Heart left ventricle (tissue), 16 donors: ENCODE measurements around the gene SRPRB. TPM values are rescaled to one million over a fixed set of nuclear protein-coding genes. Genes with fewer than 3 reads are reported as not detected.

ENCODE experiments used
- ATAC-seq, 4 donors: fragments of 200-7000 bp; cut with Tn5 transposase; one replicate each; pipeline ENCODE4 v1.9.1; 2020 to 2022; ENCODE audit warnings: moderate library complexity in 4 of 4, mild to moderate bottlenecking in 3 of 4, moderate number of reproducible peaks in 1 of 4
- DNase-seq, 5 donors: peaks; one replicate each; pipeline ENCODE4 v3.0.0-alpha.2; 2020
- H3K27ac ChIP-seq, 12 donors: fragments of 200-600 bp; sonication (generic) in 4 of 12; one replicate each; pipeline versions ENCODE4 v1.5.0 to v1.8.0; 2016 to 2022; ENCODE audit warnings: mild to moderate bottlenecking in 2 of 12
- H3K27me3 ChIP-seq, 9 donors: fragments of 200-600 bp; sonication (generic) in 2 of 9; one replicate each; pipeline versions ENCODE4 v1.5.1 to v1.8.0; 2016 to 2022; ENCODE audit warnings: mild to moderate bottlenecking in 3 of 9
- H3K36me3 ChIP-seq, 9 donors: fragments of 200-600 bp; sonication (generic) in 2 of 9; one replicate each; pipeline versions ENCODE4 v1.5.0 to v1.8.0; 2018 to 2022; ENCODE audit warnings: mild to moderate bottlenecking in 2 of 9
- H3K4me1 ChIP-seq, 12 donors: fragments of 200-600 bp; sonication (generic) in 4 of 12; one replicate each; pipeline versions ENCODE4 v1.5.0 to v1.8.0; 2016 to 2022; ENCODE audit warnings: mild to moderate bottlenecking in 3 of 12
- H3K4me3 ChIP-seq, 12 donors: fragments of 200-600 bp; sonication (generic) in 4 of 12; one replicate each; pipeline versions ENCODE4 v1.5.0 to v1.8.0; 2017 to 2022; ENCODE audit warnings: mild to moderate bottlenecking in 9 of 12, moderate library complexity in 4 of 12
- H3K9me3 ChIP-seq, 12 donors: fragments of 200-600 bp; sonication (generic) in 4 of 12; one replicate each; pipeline versions ENCODE4 v1.5.0 to v1.8.0; 2016 to 2022; ENCODE audit warnings: mild to moderate bottlenecking in 1 of 12
- POLR2A ChIP-seq, 2 donors: fragments of 450-650 bp; IDR thresholded peaks; one replicate each; pipeline ENCODE4 v1.6.1; 2017; ENCODE audit warnings: antibody characterized with exemption in 2 of 2, mild to moderate bottlenecking in 2 of 2, moderate library complexity in 2 of 2
- WGBS, 4 donors: extraction: QIAGEN DNeasy Blood & Tissue Kit in 2 of 4; methylation state at CpG; one replicate each; pipeline versions ENCODE4 v1.1.5 to v1.1.7; 2013 to 2018; 5-methylcytosine and 5-hydroxymethylcytosine counted together
- intact Hi-C, 10 donors: fragments of 100-400 bp; cut with DNase I; formaldehyde crosslinking; loops; one replicate each; pipeline versions ENCODE4 v1.11.1 to v1.14.2; 2022
- polyA plus RNA-seq, 2 donors: library from polyadenylated mRNA; stranded (reverse); fragments of 200-250 nt; gene quantifications; one replicate each; pipeline ENCODE4 v1.2.3, GENCODE V29; 2013
- total RNA-seq, 9 donors: library from RNA; depleted of rRNA in 2 of 9; stranded (reverse); fragments of >200 nt in 2 of 9; fragmentation: NEBNext Ultra II Directional in 3 of 9; extraction: Animal tissue kit (Norgen Biotek cat#: 25700) in 3 of 9; gene quantifications; one replicate each; pipeline versions ENCODE4 v1.1.0 to v1.2.4, GENCODE V29; 2016 to 2023
- TF ChIP-seq, protein P1 (sequence below), 12 donors: fragments of 200-600 bp; sonication (generic) in 4 of 12; IDR thresholded peaks; one replicate each; pipeline versions ENCODE4 v1.5.0 to v1.8.0; 2018 to 2022; ENCODE audit warnings: antibody characterized with exemption in 12 of 12, mild to moderate bottlenecking in 5 of 12
- donor health status: ischemic (EF 13 %, LVEDD 7.1; RV severe dilation, severe dysfunction).
- donor health status: healthy with polysubstance abuse.
- donor health status: DM: no; HTN: yes; CAD: no.
- donor health status: DM: no; HTN: no; CAD: no.
- donor health status: ischemic (EF 25% LVEDD 6.9; RV normal size, moderate dysfunction).
- donor health status: ischemic (EF 25% LVEDD 5.7; RV mildly dilated, moderate dysfunction).
- donor health status: healthy.
- donor health status: DM: yes; HTN: yes; CAD: no.
- donor health status: ischemic (EF 35%, LVEDD 5.7; RV mildly dilated, moderate dysfunction).
- donor health status: nonischemic (EF 11% LVEDD 7.7; RV severe dilation, severe dysfunction).
- donor health status: DM: yes; HTN: yes; CAD: no.
- donor health status: PGD.
- donor health status: ischemic (EF 29% LVEDD 5.4; RV normal size, mild dysfunction).
- donor health status: nonischemic (EF 23%, LVEDD 6.1; RV moderate dilation, normal function).

The SRPRB gene
- total and polyA plus RNA-seq, 11 donors = 13.3 to 55.0 (median 24.9) TPM

- H3K9me3 ChIP-seq = no peaks in the 10 kb centered on the region
- intact Hi-C loops = loop anchor here in 1 of 10 donors (1.0 kb wide), 1 partner anchor 24 kb away; no protein-coding TSS in a partner anchor
- H3K27ac ChIP-seq = peak overlapping the region in 2 of 12 donors; percentile 29 to 34
- H3K4me3 ChIP-seq = no peak overlapping the region
- no peaks in the 10 kb centered on the region for H3K27me3 ChIP-seq
- WGBS, 4 donors = 33 to 49% (median 42%) methylated on average over 7 to 8 of the region's 8 CpGs
- H3K4me1 ChIP-seq = peaks cover 0 to 28% (median 0%) of the 10 kb centered on the region in 12 donors
- DNase-seq (no peak), ATAC-seq (peak in 3 of 4 donors; percentile 11 to 67 (median 42))
- no peaks in the 10 kb centered on the region for H3K36me3 ChIP-seq
- TF ChIP-seq POLR2A (IDR thresholded peaks at IDR 0.05) = no peak
- TF ChIP-seq, protein P1, sequence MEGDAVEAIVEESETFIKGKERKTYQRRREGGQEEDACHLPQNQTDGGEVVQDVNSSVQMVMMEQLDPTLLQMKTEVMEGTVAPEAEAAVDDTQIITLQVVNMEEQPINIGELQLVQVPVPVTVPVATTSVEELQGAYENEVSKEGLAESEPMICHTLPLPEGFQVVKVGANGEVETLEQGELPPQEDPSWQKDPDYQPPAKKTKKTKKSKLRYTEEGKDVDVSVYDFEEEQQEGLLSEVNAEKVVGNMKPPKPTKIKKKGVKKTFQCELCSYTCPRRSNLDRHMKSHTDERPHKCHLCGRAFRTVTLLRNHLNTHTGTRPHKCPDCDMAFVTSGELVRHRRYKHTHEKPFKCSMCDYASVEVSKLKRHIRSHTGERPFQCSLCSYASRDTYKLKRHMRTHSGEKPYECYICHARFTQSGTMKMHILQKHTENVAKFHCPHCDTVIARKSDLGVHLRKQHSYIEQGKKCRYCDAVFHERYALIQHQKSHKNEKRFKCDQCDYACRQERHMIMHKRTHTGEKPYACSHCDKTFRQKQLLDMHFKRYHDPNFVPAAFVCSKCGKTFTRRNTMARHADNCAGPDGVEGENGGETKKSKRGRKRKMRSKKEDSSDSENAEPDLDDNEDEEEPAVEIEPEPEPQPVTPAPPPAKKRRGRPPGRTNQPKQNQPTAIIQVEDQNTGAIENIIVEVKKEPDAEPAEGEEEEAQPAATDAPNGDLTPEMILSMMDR (IDR thresholded peaks at IDR 0.05) = no peak
These were observed 62.6 kb downstream of the SRPRB start for GRCh38 chr3:133868186-133868585.

DNA sequence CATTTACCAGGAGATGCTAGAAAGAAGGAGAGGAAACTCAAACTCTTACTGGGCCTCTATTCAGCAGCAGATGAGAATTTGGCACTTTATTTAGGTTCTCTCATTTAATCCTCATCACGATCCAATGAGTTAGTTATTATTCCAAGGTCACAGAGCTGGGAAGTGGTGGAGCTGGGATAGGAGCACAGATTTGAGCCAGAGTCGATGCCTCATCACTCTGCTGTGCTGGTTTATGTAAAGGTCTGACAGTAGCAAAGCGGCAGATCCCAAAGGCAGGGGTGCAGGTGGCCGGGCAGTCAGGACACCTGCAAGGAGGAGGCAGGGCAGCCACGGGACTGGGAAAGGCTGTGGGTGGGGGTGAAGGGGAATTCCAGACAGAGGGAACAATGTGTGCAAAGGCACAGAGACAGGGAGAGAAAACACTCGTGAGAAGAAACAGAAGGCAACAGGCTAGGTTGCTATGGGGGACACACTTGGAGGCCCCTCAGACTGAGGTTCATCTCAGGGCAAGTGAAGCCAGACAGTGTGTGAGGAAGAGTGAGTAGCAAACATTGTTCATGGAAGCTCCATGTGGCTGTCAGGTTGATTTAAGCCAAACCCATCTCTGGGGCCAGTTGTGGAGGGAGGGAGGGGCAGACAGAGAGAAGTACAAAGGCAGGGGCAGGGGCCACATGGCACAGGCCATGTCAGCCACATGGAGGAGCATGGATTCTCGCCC is 63.3 kb downstream of the SRPRB start:
- no peak overlapping the region for H3K4me3 ChIP-seq
- ATAC-seq (peak in 3 of 4 donors; percentile 45 to 71 (median 57)), DNase-seq (no peak)
- TF ChIP-seq, protein P1 (IDR thresholded peaks at IDR 0.05) = no peak
- no peak for TF ChIP-seq POLR2A (IDR thresholded peaks at IDR 0.05)
- H3K27me3 ChIP-seq = no peaks in the 10 kb centered on the region
- intact Hi-C loops = loop anchor here in 1 of 10 donors (1.0 kb wide), 1 partner anchor 23 kb away; no protein-coding TSS in a partner anchor
- WGBS, 4 donors = 39 to 46% (median 43%) methylated on average over 7 of the region's 7 CpGs
- H3K27ac ChIP-seq = peak overlapping the region in 2 of 12 donors; percentile 29 to 34
- H3K9me3 ChIP-seq = no peaks in the 10 kb centered on the region
- H3K36me3 ChIP-seq = no peaks in the 10 kb centered on the region
- peaks cover 0 to 24% (median 0%) of the 10 kb centered on the region in 12 donors for H3K4me1 ChIP-seq

DNA sequence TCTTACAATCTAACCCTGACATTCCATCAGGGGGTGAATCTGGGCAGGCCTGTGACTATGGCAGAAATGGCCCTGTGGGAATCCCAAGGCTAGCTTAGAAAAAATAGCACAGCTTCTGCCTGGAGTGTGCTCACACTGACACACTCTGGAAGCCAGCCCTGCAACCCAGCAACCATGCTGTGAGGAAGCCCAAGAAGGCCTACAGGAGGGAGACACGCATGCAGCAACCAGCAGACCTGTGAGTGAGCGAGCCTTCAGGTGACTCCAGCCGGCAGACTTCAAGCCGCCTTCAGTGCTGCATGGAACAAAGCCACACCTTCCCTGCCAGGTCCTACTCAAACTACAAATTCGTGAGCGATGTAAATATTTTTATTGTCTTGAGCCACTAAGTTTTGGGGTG is 64.0 kb downstream of the SRPRB start:
- ATAC-seq (no peak), DNase-seq (no peak)
- H3K27me3 ChIP-seq = no peaks in the 10 kb centered on the region
- no peak overlapping the region for H3K27ac ChIP-seq
- WGBS, 4 donors = 94 to 98% (median 95%) methylated on average over 6 of the region's 6 CpGs
- H3K4me3 ChIP-seq = no peak overlapping the region
- H3K36me3 ChIP-seq = no peaks in the 10 kb centered on the region
- TF ChIP-seq, protein P1 (IDR thresholded peaks at IDR 0.05) = no peak
- no peak for TF ChIP-seq POLR2A (IDR thresholded peaks at IDR 0.05)
- peaks cover 0 to 19% (median 0%) of the 10 kb centered on the region in 12 donors for H3K4me1 ChIP-seq
- intact Hi-C loops = no loop called here
- no peaks in the 10 kb centered on the region for H3K9me3 ChIP-seq

DNA sequence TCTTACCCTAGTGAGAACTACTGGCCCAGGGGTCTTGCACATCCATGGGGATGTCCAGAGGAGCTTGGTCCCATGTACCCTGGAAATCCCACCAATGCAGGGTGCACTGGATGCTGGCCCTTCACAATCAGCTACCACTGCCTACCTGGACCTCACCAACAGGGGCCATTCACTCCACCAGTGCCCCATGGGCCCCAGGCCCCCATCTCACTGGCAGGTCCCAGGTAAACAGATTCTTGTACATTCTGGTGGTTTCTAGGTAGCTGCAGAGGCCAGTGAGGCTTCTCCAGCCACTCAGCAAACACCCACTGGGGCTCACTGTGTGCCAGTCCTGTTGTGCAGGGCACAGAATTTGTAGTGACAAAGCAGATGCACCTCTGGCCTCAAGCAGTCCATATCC is 65.2 kb downstream of the SRPRB start:
- Histone ChIP-seq H3K4me3 (no peak overlapping the region), H3K4me1 (peaks cover 0 to 15% (median 0%) of the 10 kb centered on the region in 12 donors), H3K27me3 (no peaks in the 10 kb centered on the region), H3K27ac (no peak overlapping the region), H3K9me3 (no peaks in the 10 kb centered on the region), H3K36me3 (no peaks in the 10 kb centered on the region)
- intact Hi-C loops = no loop called here
- no peak for TF ChIP-seq POLR2A (IDR thresholded peaks at IDR 0.05)
- TF ChIP-seq, protein P1 (IDR thresholded peaks at IDR 0.05) = no peak
- DNase-seq (no peak), ATAC-seq (no peak)

Other genes starting within 250 kb of the SRPRB start
- gene CDV3, start 232.1 kb upstream of the SRPRB start, total RNA-seq = 100 to 1,000 TPM in 8 of 9 donors, 10 to 100 TPM in 1; 97.0 to 221 (median 160) TPM
- 100 to 1,000 TPM in 1 of 2 donors, 10 to 100 TPM in 1; 30.5 to 163 TPM for gene CDV3, start 232.1 kb upstream of the SRPRB start, polyA plus RNA-seq
- 10 to 100 TPM in 7 of 9 donors, 1 to 10 TPM in 2; 7.9 to 18.3 (median 11.8) TPM for gene TOPBP1, start 143.9 kb upstream of the SRPRB start, total RNA-seq
- gene TOPBP1, start 143.9 kb upstream of the SRPRB start, polyA plus RNA-seq = 10 to 100 TPM in 1 of 2 donors, 1 to 10 TPM in 1; 2.6 to 10.3 TPM
- gene TF, start 59.4 kb upstream of the SRPRB start, total RNA-seq = 10 to 100 TPM in 1 of 9 donors, 1 to 10 TPM in 6, under 1 TPM in 1, not detected in 1; 0.86 to 76.0 (median 2.4) TPM
- 1 to 10 TPM; 1.9 to 3.8 TPM for gene TF, start 59.4 kb upstream of the SRPRB start, polyA plus RNA-seq
- gene RAB6B, start 90.1 kb downstream of the SRPRB start, total RNA-seq = 10 to 100 TPM; 12.4 to 57.2 (median 44.6) TPM
- 10 to 100 TPM; 15.4 to 23.5 TPM for gene RAB6B, start 90.1 kb downstream of the SRPRB start, polyA plus RNA-seq
- 10 to 100 TPM in 6 of 9 donors, 1 to 10 TPM in 3; 2.8 to 28.4 (median 13.9) TPM for gene SLCO2A1, start 224.1 kb downstream of the SRPRB start, total RNA-seq
- 10 to 100 TPM in 1 of 2 donors, 1 to 10 TPM in 1; 8.3 to 13.9 TPM for gene SLCO2A1, start 224.1 kb downstream of the SRPRB start, polyA plus RNA-seq